ENCODE measurements around the gene KCNJ16. TPM values are rescaled to one million over a fixed set of nuclear protein-coding genes. Genes with fewer than 3 reads are reported as not detected.

KCNJ16 gene
- total RNA-seq, 1 donor, result not detected

GRCh38 chr17:70049801-70050591, 25.0 kb upstream of the KCNJ16 start:
- H3K4me3 ChIP-seq (ENCODE audit: low read depth, low read length), result no peak overlapping the region
- no peak for DNase-seq (ENCODE audit: low read depth)
- no peak for TF ChIP-seq CTCF (IDR thresholded peaks at IDR 0.05; ENCODE audit: insufficient read depth, low read depth, low read length)

- DNase-seq (ENCODE audit: low read depth), result peak; percentile 10
- no peak overlapping the region for H3K4me3 ChIP-seq (ENCODE audit: low read depth, low read length)
- TF ChIP-seq CTCF (IDR thresholded peaks at IDR 0.05; ENCODE audit: insufficient read depth, low read depth, low read length), result no peak
Measured at GRCh38 chr17:70050931-70051330, 24.1 kb upstream of the KCNJ16 start.

- H3K4me3 ChIP-seq (ENCODE audit: low read depth, low read length), result peak overlapping the region; percentile 17
- no peak for TF ChIP-seq CTCF (IDR thresholded peaks at IDR 0.05; ENCODE audit: insufficient read depth, low read depth, low read length)
- DNase-seq (ENCODE audit: low read depth), result peak; percentile 51
Measured at GRCh38 chr17:70053241-70054234, 21.5 kb upstream of the KCNJ16 start.

- DNase-seq (ENCODE audit: low read depth), result no peak
- no peak overlapping the region for H3K4me3 ChIP-seq (ENCODE audit: low read depth, low read length)
- TF ChIP-seq CTCF (IDR thresholded peaks at IDR 0.05; ENCODE audit: insufficient read depth, low read depth, low read length), result no peak
Measured at GRCh38 chr17:70055000-70055399, 20.0 kb upstream of the KCNJ16 start.

GRCh38 chr17:70059071-70059470, 16.0 kb upstream of the KCNJ16 start:
- no peak overlapping the region for H3K4me3 ChIP-seq (ENCODE audit: low read depth, low read length)
- peak; percentile 12 for DNase-seq (ENCODE audit: low read depth)
- TF ChIP-seq CTCF (IDR thresholded peaks at IDR 0.05; ENCODE audit: insufficient read depth, low read depth, low read length), result no peak

- TF ChIP-seq CTCF (IDR thresholded peaks at IDR 0.05; ENCODE audit: insufficient read depth, low read depth, low read length), result no peak
- H3K4me3 ChIP-seq (ENCODE audit: low read depth, low read length), result no peak overlapping the region
- no peak for DNase-seq (ENCODE audit: low read depth)
Measured at GRCh38 chr17:70059649-70060048, 15.4 kb upstream of the KCNJ16 start.
